HCT116 (cell line): ENCODE results near the gene MED10. TPM values are rescaled to one million over a fixed set of nuclear protein-coding genes. Genes with fewer than 3 reads are reported as not detected.

Experiments used
- ATAC-seq: fragments of 200-7000 bp; cut with Tn5 transposase; 2 replicates; pipeline ENCODE4 v1.9.1; 2020; ENCODE audit warnings: mild to moderate bottlenecking, moderate library complexity
- BruUV-seq: library from RNA; stranded (reverse); fragments of 400-500 nt; replicated peaks from 2 replicates; lab custom pipeline; 2021; lab: Mats Ljungman, UMichigan
- CTCF ChIA-PET: fragments of 300-600 bp; sonication (Branson Sonifier 250); formaldehyde crosslinking; loops from one replicate; lab custom pipeline; 2021; ENCODE audit warnings: antibody characterized with exemption; lab: Charles Lee
- POLR2A ChIA-PET: fragments of 300-600, 350-600 bp; sonication (Branson Sonifier 250); formaldehyde crosslinking; loops from one replicate; lab custom pipeline; 2021; ENCODE audit warnings: antibody characterized with exemption; lab: Charles Lee
- RAD21 ChIA-PET, 2 experiments: fragments of 300-600 bp; sonication (Branson Sonifier 250); formaldehyde crosslinking; loops; one replicate each; lab custom pipeline; 2023; ENCODE audit warnings: low total read pairs in 2 of 2; ENCODE audit not compliant: uncharacterized antibody in 2 of 2, unreplicated experiment in 2 of 2, low non-redundant PET in 1 of 2; lab: Charles Lee
- DNase-seq: peaks from one replicate; pipeline ENCODE4 v3.0.0-alpha.2; 2010; ENCODE audit warnings: low read depth, low spot score
- H2AFZ ChIP-seq: fragments of 200-600 bp; shearing (Covaris generic), sonication (generic); 2 replicates; pipeline ENCODE4 v1.6.1; 2017; ENCODE audit warnings: low read depth, mixed run types, mixed read lengths, antibody characterized with exemption, low read length; ENCODE audit not compliant: poor library complexity, severe bottlenecking
- H3K27ac ChIP-seq: 2 replicates; pipeline ENCODE4 v1.5.1; 2012; ENCODE audit warnings: low read depth, low read length
- H3K27me3 ChIP-seq: fragments of 200-600 bp; sonication (generic); 2 replicates; pipeline ENCODE4 v1.6.1; 2016; ENCODE audit warnings: mixed run types, low read length, mixed read lengths; ENCODE audit not compliant: insufficient read depth
- H3K36me3 ChIP-seq, 2 experiments: fragments of 200-500 bp in 1 of 2; fragments of 200-600 bp in 1 of 2; sonication (Bioruptor generic) in 1 of 2; sonication (generic) in 1 of 2; 2 replicates each; pipeline versions ENCODE4 v1.5.1 to v1.6.1; 2014 to 2016; ENCODE audit warnings: low read length in 2 of 2, inconsistent platforms in 1 of 2, mixed read lengths in 1 of 2, mixed run types in 1 of 2; ENCODE audit not compliant: insufficient read depth in 2 of 2, control insufficient read depth in 1 of 2
- H3K4me1 ChIP-seq, 2 experiments: fragments of 200-600 bp in 1 of 2; sonication (generic) in 1 of 2; 2 replicates each; pipeline versions ENCODE4 v1.5.1 to v1.6.1; 2012 to 2017; ENCODE audit warnings: low read length in 2 of 2, inconsistent platforms in 1 of 2, mild to moderate bottlenecking in 1 of 2, mixed read lengths in 1 of 2, mixed run types in 1 of 2, moderate library complexity in 1 of 2; ENCODE audit not compliant: insufficient read depth in 2 of 2, control insufficient read depth in 1 of 2
- H3K4me2 ChIP-seq: fragments of 200-600 bp; sonication (generic); 2 replicates; pipeline ENCODE4 v1.6.1; 2017; ENCODE audit warnings: mixed run types, low read length, mixed read lengths
- H3K4me3 ChIP-seq, 2 experiments: fragments of 200-600 bp in 1 of 2; sonication (generic) in 1 of 2; replicated peaks in 1 of 2; 2 replicates each; pipeline ENCODE4 v1.5.1; 2011 to 2016; ENCODE audit warnings: low read length in 2 of 2, control low read depth in 1 of 2, low read depth in 1 of 2, mild to moderate bottlenecking in 1 of 2, mixed read lengths in 1 of 2, mixed run types in 1 of 2
- H3K79me2 ChIP-seq: fragments of 200-600 bp; sonication (generic); 2 replicates; pipeline ENCODE4 v1.6.1; 2017; ENCODE audit warnings: mild to moderate bottlenecking, mixed run types, low read length, moderate library complexity, mixed read lengths; ENCODE audit not compliant: insufficient read depth
- H3K9ac ChIP-seq: fragments of 200-600 bp; sonication (generic); 2 replicates; pipeline ENCODE4 v1.6.1; 2016; ENCODE audit warnings: low read length, mixed read lengths
- H3K9me2 ChIP-seq: fragments of 200-600 bp; sonication (generic), shearing (Covaris generic); 2 replicates; pipeline ENCODE4 v1.6.1; 2017; ENCODE audit warnings: mixed run types, mild to moderate bottlenecking, moderate library complexity; ENCODE audit not compliant: insufficient read depth
- H3K9me3 ChIP-seq, 2 experiments: fragments of 200-500 bp in 1 of 2; fragments of 200-600 bp in 1 of 2; sonication (Bioruptor generic) in 1 of 2; sonication (generic) in 1 of 2; 2 replicates each; pipeline ENCODE4 v1.6.1; 2014 to 2017; ENCODE audit warnings: low read length in 2 of 2, mixed read lengths in 2 of 2, inconsistent platforms in 1 of 2, low read depth in 1 of 2, mild to moderate bottlenecking in 1 of 2, mixed run types in 1 of 2, moderate library complexity in 1 of 2; ENCODE audit not compliant: control insufficient read depth in 1 of 2, insufficient read depth in 1 of 2
- H4K20me1 ChIP-seq: fragments of 200-600 bp; sonication (generic), shearing (Covaris generic); 2 replicates; pipeline ENCODE4 v1.6.1; 2017; ENCODE audit warnings: mixed run types, mild to moderate bottlenecking, moderate library complexity; ENCODE audit not compliant: insufficient read depth
- ATF3 ChIP-seq: IDR thresholded peaks from 2 replicates; pipeline ENCODE4 v1.6.1; 2012
- CEBPB ChIP-seq: IDR thresholded peaks from 2 replicates; pipeline ENCODE4 v1.6.1; 2012; ENCODE audit warnings: low read depth
- CTCF ChIP-seq, 3 experiments: fragments of 200-600 bp in 1 of 3; sonication (generic) in 1 of 3; IDR thresholded peaks in 2 of 3; conservative IDR thresholded peaks in 1 of 3; 2 replicates each; pipeline ENCODE4 v1.5.1; 2012 to 2017; ENCODE audit warnings: low read depth in 2 of 3, low read length in 2 of 3, antibody characterized with exemption in 1 of 3, borderline replicate concordance in 1 of 3, control low read depth in 1 of 3, mild to moderate bottlenecking in 1 of 3, mixed read lengths in 1 of 3, mixed run types in 1 of 3, moderate library complexity in 1 of 3; ENCODE audit not compliant: insufficient read depth in 1 of 3
- EZH2 ChIP-seq: fragments of 200-600 bp; sonication (generic); IDR thresholded peaks from 2 replicates; pipeline ENCODE4 v1.6.1; 2017; ENCODE audit warnings: antibody characterized with exemption, mixed run types
- EZH2phosphoT487 ChIP-seq: fragments of 200-600 bp; IDR thresholded peaks from 2 replicates; pipeline ENCODE4 v1.6.1; 2018; ENCODE audit warnings: antibody characterized with exemption, borderline replicate concordance
- MAX ChIP-seq: IDR thresholded peaks from 2 replicates; pipeline ENCODE4 v1.6.1; 2012
- POLR2A ChIP-seq: IDR thresholded peaks from 2 replicates; pipeline ENCODE4 v1.7.0; 2011; ENCODE audit warnings: borderline replicate concordance; ENCODE audit not compliant: insufficient read depth, insufficient read length; ENCODE audit errors: extremely low read depth
- RAD21 ChIP-seq: IDR thresholded peaks from 2 replicates; pipeline ENCODE4 v1.6.1; 2012; ENCODE audit warnings: low read depth, mild to moderate bottlenecking
- REST ChIP-seq: IDR thresholded peaks from 2 replicates; pipeline ENCODE4 v1.6.1; 2012; ENCODE audit warnings: low read depth
- SRF ChIP-seq: IDR thresholded peaks from 2 replicates; pipeline ENCODE4 v1.6.1; 2012; ENCODE audit warnings: low read depth
- ZFX ChIP-seq: fragments of 450-650 bp; IDR thresholded peaks from 2 replicates; pipeline ENCODE4 v1.6.1; 2017
- ZNF274 ChIP-seq: fragments of 200-500 bp; sonication (Bioruptor generic); IDR thresholded peaks from 2 replicates; pipeline ENCODE4 v1.6.1; 2014; ENCODE audit warnings: mild to moderate bottlenecking, low read depth, low read length, inconsistent platforms
- intact Hi-C: fragments of 100-400 bp; cut with micrococcal nuclease; formaldehyde crosslinking; loops from 2 replicates; pipeline ENCODE4 v1.10.0; 2022
- total RNA-seq: library from RNA; stranded (reverse); gene quantifications from one replicate; pipeline ENCODE4 v1.2.1, GENCODE V29; 2021; ENCODE audit not compliant: unreplicated experiment

The MED10 gene
- total RNA-seq, 1 experiment from 2014 or later = 35.0 TPM

- Histone ChIP-seq H2AFZ (no peak overlapping the region), H3K27me3 (peaks cover 27% of the 10 kb centered on the region), H3K4me3 (no peak overlapping the region), H3K9me2 (no peaks in the 10 kb centered on the region), H3K36me3 (no peaks in the 10 kb centered on the region), H3K9me3 (no peaks in the 10 kb centered on the region), H3K79me2 (no peaks in the 10 kb centered on the region), H3K9ac (no peak overlapping the region), H4K20me1 (no peaks in the 10 kb centered on the region), H3K27ac (no peak overlapping the region), H3K4me1 (no peaks in the 10 kb centered on the region), H3K4me2 (no peak overlapping the region)
- DNase-seq = no peak
- ChIA-PET RAD21 (no interaction called here), POLR2A (no interaction called here), CTCF (interaction anchor here (1.4 kb wide), 1 partner anchor 10 kb away, joined by 9 read pairs; no protein-coding TSS in a partner anchor)
- intact Hi-C loops = no loop called here
- TF ChIP-seq ATF3 = no peak
- TF ChIP-seq ZFX = no peak
- no peak for TF ChIP-seq EZH2
- TF ChIP-seq CTCF (IDR thresholded peaks at IDR 0.05 in 2 of 3, conservative IDR thresholded peaks at IDR 0.05 in 1 of 3; ENCODE audit: borderline replicate concordance in 1 of 3, insufficient read depth in 1 of 3, low read depth in 2 of 3, low read length in 2 of 3) = no peak
- TF ChIP-seq REST = no peak
- TF ChIP-seq POLR2A = no peak
- no peak for TF ChIP-seq CEBPB
- TF ChIP-seq ZNF274 = no peak
- no peak for TF ChIP-seq RAD21
- TF ChIP-seq SRF = no peak
- TF ChIP-seq MAX = no peak
- no peak for TF ChIP-seq EZH2phosphoT487
- no peak for ATAC-seq
- no TSS peak for BruUV-seq
Observed at GRCh38 chr5:6424700-6425099, 46.4 kb upstream of the MED10 start.
